Inferior parietal cortex (tissue), 1 donor: ENCODE results near the gene GET4.
"Not testable (repeated sequence)": the region's sequence is repeated elsewhere in the genome, so short reads cannot be mapped to it uniquely, and the experiment has no call there.

Source experiments
- DNase-seq: peaks from one replicate; pipeline ENCODE4 v3.0.0-alpha.2; 2016; ENCODE audit errors: extremely low spot score

Gene GET4

DNA sequence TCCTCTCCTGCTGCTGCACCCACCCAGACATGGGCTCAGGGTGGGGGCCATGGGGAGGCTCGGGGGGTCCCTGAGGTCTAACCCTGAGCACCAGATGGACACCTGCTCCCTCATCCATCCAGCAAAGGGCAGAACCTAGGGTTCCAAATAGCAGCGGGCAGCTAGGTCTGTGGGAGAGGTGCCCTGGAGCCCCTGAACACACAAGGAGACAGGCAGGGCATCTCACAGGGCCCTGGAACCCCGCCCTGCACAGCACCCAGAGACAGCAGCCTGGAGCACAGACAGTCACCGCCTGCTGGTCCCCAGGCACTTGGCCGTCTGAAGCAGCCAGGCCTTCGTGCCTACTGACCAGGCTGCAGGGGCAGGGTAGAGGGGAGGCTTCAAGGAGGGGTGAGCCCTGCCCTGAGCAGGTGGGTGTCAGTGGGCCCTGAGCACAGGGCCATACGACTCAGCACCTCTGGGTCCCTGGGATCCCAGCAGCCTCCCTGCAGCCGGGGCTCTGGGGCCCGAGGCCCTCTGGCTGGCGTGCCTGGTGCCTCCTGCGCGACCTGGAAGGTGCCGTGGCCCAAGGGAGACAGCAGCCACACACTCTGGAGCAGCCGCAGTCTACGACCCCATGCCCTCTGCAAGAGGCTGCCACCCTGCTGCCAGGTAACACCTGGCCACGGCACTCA, 38.3 kb downstream of the GET4 start:
- DNase-seq = no peak

DNA sequence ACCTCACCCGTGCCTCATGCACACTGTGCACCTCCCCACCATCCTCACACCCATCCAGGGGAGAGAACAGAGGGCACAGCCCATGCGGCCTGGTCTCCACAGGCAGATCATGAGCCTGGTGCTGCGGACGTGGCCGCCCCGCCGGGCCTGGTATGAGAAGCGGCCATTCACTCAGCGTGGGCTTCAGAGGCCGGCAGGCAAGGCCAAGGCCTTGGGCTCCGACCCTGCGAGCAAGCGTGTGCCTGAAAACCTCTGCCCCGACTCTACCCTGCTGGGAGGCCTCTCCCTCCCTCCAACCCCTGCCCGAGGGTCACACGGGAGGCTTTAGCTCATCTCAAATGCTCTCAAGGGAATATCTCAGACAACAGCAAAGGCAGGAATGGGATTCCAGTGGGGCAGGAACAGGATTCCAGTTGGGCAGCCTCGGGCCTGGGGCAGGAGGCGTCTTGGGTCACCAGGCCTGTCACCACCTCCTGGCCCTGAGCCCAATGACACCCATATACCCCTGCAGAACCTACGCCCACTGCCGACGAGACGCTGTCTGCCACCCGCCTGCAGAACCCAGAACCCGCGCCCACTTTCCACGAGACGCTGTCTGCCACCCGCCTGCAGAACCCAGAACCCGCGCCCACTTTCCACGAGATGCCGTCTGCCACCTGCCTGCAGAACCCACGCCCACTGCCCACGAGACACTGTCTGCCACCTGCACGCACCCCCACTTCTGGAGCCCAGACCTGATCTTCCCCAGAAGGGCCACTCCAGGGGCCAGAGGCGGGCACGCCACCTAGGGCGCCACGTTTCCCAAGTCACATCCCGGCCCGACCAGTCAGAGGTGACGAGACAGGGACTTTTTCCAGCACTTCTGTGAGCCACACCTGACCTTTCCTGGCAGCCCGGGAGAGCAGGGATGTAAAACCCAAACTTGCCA, 39.2 kb downstream of the GET4 start:
- no peak for DNase-seq

- no peak for DNase-seq
Observed at GRCh38 chr7:916291-916941, 40.1 kb downstream of the GET4 start.

GRCh38 chr7:917255-918117, 41.1 kb downstream of the GET4 start:
- no peak for DNase-seq

- DNase-seq = no peak
Observed at GRCh38 chr7:918118-918425, 41.7 kb downstream of the GET4 start.

GRCh38 chr7:918441-919113, 42.2 kb downstream of the GET4 start:
- DNase-seq = no peak

DNA sequence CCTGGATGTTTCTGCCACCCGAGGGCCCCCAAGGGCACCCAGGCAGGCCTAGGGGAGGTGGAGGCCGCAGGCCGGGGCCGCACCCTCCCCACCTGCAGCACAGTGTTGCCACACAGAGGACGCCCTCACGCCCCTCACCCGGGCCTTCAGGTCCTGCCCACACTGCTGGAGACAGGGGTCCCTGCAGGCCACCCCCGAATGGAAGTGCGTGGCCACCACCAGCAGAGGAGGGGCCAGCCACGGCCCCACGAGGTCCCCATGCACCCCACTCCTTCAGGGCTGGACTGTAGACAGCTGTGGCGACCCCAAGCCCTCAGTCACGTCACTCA, 42.7 kb downstream of the GET4 start:
- no peak for DNase-seq

DNA sequence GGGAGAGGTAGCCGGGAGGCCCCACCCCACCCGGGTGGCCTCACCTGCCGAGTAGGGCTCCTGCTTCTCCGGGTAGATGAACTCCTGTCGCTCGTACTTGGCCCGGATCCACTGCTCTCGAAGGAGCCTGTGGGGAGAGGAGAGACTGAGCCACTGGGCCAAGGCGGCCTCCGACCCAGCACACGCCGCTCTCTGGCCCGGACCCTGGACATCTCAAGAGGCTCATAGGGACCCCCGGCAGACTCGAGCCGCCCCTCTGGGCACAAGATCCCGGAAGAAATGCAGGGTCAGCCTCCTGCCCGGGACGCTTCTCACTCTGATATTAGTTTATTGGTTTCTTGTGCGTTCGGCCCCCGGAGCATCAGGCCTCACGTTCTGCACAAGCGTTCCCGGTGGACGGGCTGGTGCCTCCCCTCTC, 43.6 kb downstream of the GET4 start:
- no peak for DNase-seq

DNA sequence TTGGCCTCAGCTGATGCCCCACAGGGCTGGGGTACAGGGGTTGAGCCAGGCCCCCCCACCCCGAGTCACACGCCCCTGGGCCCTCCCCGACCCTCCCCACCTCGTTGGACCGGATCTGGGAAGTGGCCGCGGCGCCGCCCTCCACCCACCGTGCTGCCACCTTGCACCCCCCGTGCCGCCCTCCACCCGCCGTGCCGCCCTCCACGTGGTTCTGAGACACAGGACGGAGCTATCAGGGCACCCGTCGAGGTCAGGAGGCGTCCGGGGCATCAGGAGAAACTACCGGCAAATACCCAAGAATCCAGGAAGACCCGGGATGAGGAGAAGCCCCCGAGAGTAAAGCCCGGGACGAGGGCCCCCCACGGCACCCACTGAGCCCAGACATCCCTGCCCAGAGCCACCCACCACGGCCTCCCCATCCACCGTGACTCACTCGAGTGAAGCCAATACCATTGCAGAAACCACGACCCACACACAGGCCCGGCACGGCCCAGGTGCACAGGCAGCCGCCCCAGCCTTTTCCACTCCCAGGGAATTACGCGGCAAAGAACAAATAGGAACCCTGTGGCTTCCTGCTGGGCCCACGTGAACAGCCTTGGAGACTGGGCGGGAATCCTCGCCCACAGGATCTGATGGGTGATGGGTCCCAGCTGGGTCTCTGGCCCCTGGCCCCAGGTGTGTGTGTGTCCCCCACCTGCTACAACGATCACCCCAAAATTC, 44.2 kb downstream of the GET4 start:
- no peak for DNase-seq

DNA sequence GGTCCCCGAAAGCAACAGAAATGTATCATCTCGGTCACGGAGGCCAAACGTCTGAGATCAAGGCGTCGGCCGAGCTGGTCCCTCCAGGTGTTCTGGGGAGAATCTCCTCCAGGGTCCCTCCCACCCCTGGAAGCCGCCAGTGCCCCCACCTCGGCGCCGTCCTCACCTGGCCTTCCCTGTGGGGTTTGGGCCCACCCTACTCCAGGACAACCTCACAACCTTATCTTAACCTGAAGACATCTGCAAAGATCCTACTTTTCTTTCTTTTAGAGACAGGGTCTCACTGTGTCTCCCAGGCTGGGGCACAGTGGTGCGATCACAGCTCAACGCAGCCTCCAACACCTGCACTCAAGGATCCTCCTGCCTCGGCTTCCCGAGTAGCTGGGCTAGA, 44.7 kb downstream of the GET4 start:
- no peak for DNase-seq

DNA sequence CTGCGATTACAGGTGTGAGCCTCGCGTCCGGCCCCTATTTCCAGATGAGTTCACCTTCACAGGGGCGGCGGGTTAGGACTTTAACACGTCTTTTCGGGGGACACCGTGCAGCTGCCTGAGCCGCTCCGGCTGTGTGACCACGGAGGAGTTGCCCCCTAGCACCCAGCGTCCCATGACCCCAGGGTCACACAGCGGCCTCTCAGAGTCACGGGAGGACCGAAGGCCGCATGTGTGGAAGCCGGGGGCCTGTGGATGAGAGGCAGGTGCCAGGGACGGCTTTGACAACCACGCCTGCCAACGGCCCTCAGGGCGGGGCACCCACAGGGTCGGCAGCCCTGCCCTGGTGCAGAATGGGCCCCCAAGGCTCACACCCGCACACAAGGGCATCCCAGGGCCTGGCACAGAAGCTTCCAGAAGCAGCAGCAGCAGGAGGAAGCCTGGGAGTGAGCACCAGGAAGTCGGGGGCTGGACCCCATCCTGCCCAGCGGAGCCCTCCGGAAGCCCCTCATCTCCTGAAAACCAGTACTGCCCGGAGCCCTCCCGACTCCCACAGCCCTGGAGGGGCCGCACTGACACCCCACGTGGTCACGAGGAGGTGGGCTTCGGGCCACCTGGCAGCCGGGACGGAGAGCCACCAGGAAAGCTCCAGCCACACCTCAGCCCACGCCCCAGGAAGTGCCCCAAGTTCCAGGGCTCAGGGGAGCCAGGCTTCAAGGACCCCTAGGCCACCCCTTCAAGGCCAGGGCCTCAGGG, 45.4 kb downstream of the GET4 start:
- no peak for DNase-seq

DNA sequence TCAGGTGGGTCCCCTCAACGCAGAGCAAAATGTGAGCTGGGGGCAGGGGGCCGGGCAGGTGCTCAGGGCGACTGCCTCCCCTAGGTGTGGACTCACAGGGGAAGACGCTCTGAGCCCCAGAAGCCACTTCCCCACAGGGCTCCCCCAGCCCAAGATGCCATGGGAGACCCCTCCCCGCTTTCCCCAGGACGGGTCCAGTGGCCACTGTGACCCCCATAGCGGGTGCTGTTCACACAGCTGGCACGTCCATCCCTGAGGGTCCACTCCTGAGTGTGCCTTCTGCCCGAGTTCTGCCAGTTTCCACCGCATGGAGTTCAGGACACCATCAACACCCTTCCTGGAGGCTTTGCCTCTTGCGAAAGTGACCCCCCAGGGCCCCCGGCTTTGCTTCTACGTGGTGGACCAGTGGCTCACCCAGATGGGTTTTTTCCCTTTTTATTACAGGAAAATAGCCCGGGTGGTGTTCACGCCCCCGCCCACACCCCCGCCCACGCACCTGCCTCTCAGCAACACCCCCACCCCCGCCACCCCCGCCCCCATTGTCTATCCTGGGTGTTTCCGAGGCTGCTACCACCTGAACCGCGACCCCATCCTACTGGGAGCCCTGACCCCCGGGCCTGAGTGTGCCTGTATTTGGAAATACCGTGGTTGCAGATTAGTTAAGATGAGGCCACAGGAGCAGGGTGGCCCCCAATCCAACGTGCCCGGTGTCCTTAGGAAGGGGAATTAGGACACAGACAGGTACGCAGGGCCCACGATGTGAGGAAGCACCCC, 46.2 kb downstream of the GET4 start:
- DNase-seq = no peak

DNA sequence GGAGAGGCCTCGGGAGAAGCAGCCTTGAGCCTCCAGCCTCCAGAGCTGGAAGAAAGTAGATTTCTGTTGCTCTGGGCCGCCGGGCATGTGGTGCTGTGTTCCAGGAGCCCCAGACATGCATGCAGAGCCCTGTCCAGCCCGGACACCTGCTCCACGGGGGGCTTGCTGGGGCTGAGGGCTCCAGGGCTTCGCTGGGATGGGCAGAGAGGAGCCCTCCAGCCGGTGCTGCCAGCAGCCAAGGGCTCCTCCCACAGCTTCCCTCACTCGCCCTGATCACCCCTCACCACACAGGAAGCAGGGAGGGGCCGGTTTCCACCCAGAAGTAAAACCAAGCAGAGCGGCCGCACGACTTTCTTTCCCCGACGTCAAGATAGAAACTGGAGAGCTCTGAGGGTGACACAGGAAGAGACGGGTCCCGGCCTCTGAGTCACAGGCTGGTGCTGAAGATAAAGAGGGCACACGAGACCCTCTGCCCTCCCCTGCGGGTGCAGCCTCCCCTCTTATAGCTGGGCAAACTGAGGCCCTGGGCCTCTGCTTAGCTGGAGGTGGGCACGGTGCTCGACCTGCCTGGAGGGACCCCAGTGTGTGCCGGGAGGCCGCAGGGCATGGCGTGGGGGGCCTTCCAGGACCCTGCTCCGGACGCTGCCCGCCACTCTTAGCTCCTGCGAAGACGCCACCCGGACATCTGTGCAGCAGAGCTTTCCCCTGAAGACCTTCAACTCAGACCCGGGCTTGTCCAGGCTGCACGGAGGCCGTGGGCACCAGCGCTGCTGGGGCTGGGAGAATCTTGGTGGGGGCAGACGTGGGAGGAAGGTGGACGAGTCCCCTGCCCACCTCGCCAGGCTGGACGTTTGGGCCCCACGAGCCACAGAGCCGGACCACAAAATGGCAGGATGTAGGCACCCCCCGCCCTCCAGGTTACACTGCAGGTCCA, 47.0 kb downstream of the GET4 start:
- DNase-seq = no peak

- DNase-seq = not testable (repeated sequence)
Observed at GRCh38 chr7:924042-924441, 47.7 kb downstream of the GET4 start.

GRCh38 chr7:924541-925231, 48.3 kb downstream of the GET4 start:
- no peak for DNase-seq

- no peak for DNase-seq
Observed at GRCh38 chr7:925601-926000, 49.2 kb downstream of the GET4 start.
